Activated CD4-positive, CD25-positive, alpha-beta regulatory T cell treated with anti-CD3 and anti-CD28 coated beads, Interleukin-2, amount 50 U/mL, for 16 hours (primary cell): ENCODE measurements around the gene SLFN5.
"Not testable (repeated sequence)": the region's sequence is repeated elsewhere in the genome, so short reads cannot be mapped to it uniquely, and the experiment has no call there.

Source experiments
- DNase-seq: peaks from one replicate; pipeline ENCODE4 v3.0.0-alpha.2; 2020; ENCODE audit warnings: low read depth, low spot score

SLFN5 gene

DNA sequence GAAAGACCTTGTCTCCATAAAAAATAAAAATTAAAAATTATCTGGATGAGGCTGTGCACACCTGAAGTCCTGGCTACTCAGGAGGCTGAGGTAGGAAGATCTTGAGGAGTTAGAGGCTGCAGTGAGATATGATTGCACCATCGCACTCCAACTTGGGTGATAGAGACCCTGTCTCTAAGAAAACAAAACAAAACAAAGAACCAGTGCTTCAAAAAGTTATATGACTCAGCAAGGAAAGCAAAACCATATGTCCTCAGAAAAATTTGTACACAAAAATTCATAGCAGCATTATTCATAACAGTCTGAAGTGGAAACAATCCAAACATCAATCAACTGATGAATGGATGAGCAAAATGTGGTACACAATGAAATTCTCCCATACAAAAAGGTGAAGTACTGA is 48.9 kb downstream of the SLFN5 start:
- no peak for DNase-seq

DNA sequence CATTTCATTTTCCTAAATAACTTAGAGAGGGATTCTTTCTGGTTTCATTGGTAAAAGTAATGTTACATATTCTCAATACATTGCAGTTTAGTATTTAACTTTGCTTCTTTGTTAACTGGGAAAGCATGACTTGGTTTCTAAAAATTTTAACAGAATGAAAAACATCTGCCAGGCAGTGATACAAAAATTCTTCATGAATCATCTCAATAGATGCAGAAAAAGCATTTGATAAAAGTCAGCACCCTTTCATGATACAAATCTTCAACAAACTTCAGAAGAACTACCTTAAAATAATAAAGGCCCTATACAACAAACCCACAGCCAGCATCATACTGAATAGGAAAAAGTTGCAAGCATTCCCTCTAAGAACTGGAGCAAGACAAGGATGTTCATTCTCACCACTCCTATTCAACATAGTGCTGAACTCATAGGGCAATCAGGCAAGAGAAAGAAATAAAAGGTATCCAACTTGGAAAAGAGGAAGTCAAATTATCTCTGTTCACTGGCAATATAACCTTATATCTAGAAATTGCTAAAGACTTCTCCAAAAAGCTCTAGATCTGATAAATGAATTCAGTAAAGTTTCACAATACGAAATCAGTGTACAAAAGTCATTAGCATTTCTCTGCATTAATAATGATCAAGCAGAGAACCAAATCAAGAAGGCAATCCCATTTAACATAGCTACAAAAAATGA is 50.4 kb downstream of the SLFN5 start:
- no peak for DNase-seq

DNA sequence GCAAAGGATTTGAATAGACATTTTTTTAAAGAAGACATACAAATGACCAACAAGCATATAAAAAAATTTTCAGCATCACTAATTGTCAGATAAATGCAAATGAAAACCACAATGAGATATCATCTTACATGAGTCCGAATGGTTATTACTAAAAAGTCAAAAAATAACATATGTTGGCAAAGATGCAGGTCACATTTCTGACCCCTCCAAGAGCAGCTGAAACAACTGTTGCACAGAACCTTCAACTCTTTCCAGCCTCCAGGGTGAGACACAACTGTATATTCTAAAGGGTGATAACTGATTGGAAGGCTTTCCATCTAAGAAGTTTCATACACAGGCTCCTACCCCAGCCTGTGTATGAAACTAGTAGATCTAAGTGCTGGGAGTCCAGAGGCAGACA is 51.9 kb downstream of the SLFN5 start:
- no peak for DNase-seq

DNA sequence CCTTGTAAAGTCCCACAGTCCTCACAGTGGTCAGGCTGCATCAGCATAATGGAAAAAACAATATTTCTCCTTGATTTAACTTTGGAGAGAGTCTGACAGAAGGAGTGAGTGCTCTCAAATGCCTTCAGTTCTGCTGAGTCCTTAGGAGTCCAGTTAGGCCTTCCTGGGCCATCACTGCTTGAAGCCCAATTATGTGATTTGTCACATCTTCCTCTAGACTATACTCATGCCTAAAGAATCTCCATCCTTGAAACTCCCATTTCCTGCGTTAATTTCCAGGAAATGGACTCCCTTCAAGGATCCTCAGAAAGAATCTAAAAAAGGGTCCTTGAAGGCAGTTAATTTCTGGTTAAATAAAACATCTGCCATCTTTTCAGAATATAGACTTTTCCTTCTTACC is 52.8 kb downstream of the SLFN5 start:
- DNase-seq, result no peak

DNA sequence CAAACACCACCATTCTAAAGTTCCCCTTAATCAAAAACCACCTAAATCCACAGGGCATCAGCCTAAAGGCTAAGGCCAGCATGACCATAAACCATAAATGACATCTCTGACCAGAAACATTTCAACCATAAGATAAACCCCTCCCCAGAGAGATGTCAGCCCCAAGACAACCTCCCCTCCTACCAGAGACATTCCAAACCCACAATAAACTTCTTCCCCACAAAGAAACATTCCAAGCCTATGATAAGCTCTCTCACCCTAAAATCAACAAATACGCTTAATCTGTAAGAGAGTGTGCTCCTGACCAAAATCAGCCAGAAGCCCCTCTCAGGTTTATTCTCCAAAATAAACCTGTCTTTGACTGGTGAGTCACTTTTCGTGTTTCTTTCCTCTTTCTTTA is 54.8 kb downstream of the SLFN5 start:
- no peak for DNase-seq

DNA sequence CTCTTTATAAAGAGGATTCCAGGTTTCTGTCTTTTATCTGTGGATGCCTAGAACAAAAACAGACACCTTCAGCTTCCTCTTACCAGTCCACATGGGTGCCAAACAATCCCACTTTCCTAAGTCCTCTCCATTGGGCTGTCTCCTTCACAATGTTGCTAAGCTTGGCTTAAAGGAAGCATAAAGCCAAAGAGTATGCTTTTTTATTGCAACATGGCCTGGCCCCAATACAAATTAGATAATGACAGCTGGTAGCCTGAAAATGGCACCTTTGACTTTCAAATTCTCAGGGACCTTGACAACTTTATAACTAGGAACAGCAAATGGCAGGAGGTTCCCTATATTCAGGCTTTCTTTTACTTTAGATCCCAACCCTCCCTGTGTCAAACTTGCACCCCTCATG is 55.8 kb downstream of the SLFN5 start:
- no peak for DNase-seq

DNA sequence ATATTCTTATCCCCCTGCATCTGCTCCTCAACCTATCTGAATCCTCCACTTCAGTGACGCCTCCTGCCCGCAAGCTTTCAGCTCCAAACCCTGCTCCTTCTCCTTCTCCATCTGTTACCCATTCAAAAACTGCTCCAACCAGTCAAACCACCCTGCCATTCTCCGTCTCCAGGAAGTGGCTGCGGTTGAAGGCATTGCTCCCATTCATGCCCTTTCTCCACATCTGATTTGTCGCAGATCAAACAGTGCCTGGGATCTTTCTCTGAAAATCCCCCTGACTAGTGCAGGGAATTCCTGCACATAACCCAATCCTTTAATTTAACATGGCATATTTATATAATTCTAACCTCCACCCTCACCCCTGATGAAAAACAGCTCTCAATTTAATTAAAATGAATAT is 56.3 kb downstream of the SLFN5 start:
- no peak for DNase-seq

DNA sequence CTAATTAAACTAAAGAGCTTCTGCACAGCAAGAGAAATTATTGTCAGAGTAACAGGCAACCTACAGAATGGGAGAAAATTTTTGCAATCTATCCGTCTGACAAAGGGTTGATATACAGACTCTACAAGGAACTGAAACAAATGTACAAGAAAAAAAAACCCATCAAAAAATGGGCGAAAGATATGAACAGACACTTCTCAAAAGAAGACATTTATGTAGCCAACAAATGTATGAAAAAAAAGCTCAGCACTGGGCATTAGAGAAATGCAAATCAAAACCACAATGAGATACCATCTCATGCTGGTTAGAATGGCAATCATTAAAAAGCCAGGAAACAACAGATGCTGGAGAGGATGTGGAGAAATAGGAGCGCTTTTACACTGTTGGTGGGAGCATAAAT is 66.5 kb downstream of the SLFN5 start:
- not testable (repeated sequence) for DNase-seq

DNA sequence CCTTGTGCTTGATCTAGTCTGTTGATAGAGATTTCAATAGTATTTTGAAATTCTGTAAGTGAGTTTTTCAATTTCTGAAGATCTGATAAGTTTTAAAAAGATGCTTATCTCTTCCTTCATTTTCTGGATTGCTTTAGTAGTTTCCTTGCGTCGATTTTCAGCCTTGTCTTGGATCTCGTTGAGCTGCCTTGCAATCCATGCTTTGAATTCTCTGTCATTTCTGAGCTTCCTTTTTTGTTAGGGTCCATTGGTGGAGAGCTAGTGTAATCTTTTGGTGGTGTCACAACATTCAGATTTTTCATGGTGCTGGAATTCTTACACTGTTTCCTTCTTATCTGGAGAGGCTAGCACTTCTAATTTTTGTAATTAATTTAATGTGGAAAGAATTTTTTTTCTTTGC is 69.5 kb downstream of the SLFN5 start:
- DNase-seq, result no peak

DNA sequence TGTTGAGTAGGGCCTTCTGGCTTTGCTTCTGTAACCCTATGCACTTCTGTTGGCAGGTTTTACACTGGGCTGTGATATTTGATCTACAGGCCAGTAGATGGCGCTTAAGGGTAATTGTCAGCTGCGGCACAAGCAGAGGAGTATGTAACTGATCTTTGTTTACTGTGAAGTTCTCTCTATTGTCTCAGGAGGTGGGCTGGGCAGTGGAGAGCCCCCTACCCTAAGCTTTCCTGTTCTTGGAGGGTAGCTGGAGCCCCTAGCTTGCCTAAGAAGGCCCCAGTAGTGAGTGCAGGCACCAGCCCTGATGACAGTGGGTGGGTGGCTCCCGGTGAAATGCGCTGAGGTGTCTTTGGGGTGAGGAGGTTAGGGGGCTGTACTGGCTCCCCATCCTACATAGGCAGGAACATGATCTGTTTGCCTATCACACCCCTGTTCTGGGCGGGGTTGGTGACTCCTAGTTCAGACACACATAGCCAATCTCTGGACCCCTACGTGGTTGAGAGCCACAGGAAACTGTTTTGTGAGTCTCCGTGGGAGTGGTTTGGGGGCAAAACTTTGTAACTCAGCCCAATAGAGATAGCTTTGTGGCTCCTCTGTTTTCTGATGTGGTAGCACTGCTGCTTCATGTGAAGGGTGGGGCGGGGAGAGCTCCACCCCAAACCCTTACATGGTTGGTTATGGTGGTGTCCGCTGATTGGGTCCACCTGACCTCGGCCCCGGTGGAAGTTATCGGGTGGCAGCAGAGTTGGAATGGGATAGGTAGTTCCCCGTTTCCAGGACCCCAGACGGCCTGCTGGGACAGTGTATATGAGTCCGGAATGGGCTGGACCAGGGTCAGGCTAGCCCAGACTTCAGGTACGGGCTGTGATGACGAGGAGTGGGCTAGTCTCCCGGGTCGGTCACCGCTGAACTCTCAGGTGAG is 70.2 kb downstream of the SLFN5 start:
- peak; percentile 76 for DNase-seq

DNA sequence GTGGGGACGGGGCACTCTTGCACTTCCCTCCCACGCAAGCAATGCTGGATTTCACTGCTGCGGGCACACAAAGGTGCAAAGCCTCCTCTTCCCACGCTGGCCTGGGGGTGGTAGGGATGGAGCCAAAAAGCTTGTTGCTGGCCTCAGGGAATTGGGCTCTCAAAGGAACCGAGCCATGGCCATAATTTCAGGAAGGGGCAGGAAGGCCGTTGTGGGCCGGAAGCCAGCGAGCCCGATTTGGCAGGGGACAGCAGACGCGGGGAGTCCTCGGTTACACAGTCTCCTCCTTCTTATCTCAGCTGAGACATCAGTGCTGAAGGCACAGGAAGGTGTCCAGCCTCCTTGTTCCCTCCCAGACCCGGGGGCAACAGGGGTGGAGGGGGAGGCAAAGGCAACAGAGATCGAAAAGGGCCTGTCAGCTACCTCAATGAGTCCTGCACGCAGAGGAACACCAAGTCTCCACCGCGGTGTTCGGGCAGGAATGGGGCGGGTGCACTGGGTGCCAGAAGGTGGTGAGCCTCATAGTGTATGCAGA is 71.1 kb downstream of the SLFN5 start:
- peak; percentile 1 for DNase-seq

DNA sequence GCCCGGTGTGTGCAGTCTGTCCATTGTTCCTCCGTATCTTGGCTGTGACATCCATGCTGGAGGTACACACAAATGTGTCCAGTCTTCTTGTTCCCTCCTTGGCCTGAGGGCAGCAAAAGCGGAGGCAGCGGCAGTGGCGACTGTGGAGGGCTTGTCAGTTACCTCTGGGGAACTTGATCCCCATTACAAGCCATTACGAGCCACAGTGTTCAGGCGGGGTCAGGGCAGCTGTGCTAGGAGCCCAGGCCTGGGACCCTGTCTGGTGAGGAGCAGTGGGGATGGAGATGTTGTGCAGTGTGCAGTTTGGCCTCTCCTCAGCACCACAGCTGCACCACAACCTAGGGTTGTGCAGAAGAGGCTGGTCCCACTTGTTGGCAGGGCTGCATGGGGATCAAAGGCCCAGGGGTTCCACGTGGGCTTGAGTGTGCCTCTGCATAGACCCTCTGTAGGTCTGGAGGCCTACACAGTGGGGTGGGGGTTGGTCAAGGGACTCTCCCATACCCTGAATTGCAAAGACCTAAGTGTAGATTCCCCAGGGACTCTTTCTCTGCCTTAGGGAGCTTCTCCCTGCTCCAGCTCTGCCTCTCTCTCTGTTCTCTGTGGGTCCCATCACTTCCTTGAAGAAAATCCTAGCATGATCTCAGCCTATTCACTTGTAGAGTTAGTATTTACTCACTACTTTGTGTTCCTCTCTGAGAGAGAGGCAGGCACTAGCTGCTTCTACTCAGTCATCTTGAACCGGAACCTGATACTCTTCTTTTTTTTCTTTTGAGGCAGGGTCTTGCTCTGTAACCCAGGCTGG is 71.7 kb downstream of the SLFN5 start:
- DNase-seq, result no peak

DNA sequence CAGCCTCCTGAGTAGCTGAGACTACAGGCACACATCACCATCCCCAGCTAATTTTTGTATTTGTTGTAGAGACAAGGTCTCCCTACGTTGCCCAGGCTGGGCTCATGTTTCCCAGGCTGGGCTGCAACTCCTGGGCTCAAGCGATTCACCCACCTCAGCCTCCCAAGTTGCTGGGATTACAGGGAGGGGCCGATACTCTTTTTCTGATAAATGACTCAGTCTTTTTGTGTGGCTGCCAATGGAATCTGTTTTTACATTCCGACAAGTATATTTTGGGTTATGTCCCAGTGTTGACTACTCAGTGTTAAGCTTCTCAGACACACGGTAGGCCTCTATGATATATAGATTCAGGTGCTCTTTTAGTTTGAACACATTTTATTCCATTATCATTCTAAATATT is 72.4 kb downstream of the SLFN5 start:
- no peak for DNase-seq

DNA sequence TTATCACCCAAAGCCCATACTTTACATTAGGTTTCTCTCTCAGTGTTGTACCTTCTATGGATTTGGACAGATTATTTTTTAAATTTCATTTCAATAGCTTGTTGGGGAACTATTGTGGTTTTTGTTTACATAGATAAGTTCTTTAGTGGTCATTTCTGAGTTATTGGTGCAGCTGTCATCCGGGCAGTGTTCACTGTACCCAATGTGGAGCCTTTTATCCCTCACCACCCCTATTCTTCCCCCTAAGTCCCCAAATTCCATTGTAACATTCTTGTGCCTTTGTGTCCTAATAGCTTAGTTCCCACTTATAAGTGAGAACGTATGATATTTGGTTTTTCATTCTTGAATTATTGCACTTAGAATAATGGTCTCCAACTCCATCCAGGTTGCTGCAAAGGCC is 73.1 kb downstream of the SLFN5 start:
- DNase-seq, result no peak

DNA sequence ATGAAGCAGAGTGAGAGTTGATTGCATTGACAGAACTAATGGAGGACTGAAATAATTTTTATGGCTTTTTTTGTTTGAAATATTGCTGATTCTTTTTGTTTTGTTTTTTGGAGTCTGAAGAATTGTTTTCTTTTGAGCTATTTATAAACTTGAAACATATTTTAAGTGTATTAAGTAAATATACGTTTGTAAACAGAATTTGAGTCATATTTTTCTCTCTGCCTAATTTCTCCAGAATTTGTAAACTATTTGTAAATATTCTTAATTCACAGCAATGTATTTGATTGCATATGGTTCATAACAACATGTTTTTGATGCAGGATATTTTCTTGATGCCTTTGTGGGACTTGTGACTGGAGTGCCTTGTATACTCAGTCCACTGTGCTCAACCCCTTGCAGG is 79.9 kb downstream of the SLFN5 start:
- DNase-seq, result no peak
